GM21576 (cell line): ENCODE data around the gene SIX4.
"Not testable (repeated sequence)": the region's sequence is repeated elsewhere in the genome, so short reads cannot be mapped to it uniquely, and the experiment has no call there.

Experiments used
- ATAC-seq: cut with Tn5 transposase; IDR thresholded peaks from one replicate; pipeline ENCODE4 v1.9.1; 2021; ENCODE audit warnings: mild to moderate bottlenecking, moderate library complexity; ENCODE audit not compliant: unreplicated experiment

SIX4 gene

DNA sequence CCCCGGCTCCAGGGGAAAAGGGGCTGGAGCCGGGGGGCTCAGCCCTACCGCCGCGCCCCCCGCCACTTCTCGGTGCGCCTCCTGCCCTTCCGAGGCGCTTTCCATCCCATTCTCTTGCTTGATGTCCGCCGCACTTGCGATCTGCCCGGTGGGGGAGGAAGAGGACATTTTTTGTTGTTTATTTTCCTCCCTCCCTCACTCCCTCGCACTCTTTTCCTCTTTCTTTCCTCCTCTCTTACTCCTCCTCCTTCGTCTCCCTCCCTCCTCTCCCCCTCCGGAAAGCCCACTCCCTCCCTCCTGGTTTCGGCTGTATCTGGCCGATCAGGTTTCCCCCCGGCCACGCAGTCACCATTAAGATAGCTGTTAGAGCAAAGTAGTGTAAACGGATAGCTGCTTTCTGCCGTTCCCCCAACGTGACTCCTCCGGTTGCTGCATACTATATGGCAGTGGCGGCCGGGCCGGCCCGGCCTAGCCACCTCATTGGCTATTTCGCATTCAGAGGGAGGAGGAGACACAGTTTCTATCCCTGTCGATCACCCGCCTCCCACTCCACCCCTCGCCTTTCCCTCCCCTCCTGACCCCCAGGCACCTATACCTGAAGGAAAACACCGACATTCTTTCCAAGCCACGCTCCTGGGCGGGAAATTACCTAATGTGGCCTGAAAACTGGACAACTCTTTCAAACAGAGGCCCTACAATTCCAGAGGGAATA lies at the start of gene SIX4:
TSS of gene SIX4 (minus strand) at position 445 of the 712 bp plus-strand sequence. CDS start at position 168, 277 bp downstream.
- peak; percentile 35 for ATAC-seq

GRCh38 chr14:60773558-60773957 lies 49.4 kb upstream of the SIX4 start:
- peak; percentile 68 for ATAC-seq

DNA sequence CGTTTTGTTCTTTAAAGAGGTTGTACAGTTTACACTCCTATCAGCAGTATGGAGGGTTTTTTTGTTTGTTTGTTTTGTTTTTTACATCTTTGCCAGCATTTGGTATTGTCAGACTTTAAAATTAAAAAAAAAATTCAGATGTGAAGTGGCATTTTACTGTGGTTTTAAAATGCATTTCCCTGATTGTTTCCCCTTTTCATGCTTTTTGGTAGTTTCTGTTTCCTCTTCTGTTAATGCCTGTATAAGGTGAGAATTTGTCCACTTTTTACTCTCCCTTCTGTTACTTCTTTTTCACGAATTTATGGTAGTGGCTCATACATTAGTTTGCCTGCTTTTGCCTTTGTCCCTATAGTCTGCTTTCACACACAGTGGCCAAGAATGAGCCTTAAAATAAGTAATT lies 47.0 kb upstream of the SIX4 start:
- ATAC-seq, result no peak

DNA sequence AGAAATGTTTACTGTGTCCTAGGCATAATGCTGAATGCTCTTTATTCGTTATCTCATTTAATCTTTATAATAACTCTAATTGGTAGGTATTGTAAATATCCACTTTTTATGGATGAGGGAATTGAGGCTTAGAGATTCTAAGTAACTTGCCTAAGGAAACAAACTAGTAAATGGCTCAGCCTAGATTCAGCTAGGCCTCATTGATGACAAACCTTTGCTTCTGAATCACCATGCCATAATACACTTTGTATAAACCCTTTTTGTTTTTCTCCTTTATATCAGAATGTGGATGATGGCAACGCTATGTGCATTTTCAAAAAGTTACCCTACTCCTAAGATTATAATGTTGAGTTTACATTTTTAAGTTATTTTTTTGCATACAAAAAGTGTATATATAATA lies 44.5 kb upstream of the SIX4 start:
- ATAC-seq, result no peak

DNA sequence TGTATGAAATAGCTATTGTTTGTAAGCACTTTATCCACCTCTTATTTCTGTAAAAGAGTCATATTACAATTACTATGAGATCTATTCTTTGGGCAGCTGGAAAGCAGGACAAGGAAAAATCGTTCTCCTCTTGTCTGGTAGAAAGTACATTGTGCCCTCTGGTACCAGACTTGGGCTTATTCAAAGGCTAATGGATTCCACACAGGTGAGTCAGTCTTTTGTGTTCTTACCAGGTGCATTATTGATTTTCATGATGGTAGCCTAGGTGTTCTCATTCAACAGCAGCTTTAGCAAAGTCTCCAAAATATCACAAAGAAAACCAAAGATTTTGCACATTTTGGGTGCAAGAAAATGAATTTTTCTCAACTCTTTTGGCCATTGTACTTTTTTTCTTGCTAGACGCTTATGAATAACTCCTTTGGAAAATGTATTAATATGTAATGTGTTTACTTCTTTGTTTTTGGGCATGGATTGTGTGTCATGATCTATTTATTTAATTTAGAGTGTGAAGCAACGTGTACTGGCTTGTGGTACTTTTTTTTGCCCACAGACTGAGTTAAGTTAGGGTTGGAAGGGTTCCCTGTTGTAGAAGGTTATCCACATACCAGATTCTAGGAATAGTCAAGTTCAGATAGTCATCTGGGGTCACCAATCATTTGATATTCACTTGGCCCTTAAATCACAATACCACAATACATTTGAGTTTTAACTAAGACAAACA lies 36.7 kb upstream of the SIX4 start:
- no peak for ATAC-seq

DNA sequence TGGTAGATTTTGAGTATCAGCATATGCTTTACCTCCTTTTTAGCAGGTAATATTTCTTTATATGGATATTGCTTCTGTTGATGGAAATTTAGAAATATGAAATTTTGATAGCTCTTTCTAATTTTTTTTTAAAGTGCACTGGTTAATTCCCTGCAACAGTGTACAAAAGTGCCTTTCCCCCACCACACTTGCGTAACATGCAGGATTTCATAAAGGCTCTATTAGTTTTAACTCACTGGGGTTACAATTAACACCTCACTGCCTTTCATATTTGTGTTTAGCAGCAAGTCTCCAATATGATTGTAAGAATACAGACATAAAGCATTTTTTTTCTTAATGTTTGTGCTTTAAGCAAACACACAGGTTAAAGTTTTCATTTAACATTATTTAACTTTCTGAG lies 36.1 kb upstream of the SIX4 start:
- no peak for ATAC-seq

- no peak for ATAC-seq
These were observed 34.7 kb upstream of the SIX4 start for GRCh38 chr14:60758885-60759284.

GRCh38 chr14:60757567-60758002 lies 33.4 kb upstream of the SIX4 start:
- ATAC-seq, result no peak

- ATAC-seq, result no peak
These were observed 32.7 kb upstream of the SIX4 start for GRCh38 chr14:60756847-60757246.

GRCh38 chr14:60753264-60754119 lies 29.3 kb upstream of the SIX4 start:
- peak; percentile 97 for ATAC-seq

GRCh38 chr14:60744566-60744965 lies 20.4 kb upstream of the SIX4 start:
- no peak for ATAC-seq

DNA sequence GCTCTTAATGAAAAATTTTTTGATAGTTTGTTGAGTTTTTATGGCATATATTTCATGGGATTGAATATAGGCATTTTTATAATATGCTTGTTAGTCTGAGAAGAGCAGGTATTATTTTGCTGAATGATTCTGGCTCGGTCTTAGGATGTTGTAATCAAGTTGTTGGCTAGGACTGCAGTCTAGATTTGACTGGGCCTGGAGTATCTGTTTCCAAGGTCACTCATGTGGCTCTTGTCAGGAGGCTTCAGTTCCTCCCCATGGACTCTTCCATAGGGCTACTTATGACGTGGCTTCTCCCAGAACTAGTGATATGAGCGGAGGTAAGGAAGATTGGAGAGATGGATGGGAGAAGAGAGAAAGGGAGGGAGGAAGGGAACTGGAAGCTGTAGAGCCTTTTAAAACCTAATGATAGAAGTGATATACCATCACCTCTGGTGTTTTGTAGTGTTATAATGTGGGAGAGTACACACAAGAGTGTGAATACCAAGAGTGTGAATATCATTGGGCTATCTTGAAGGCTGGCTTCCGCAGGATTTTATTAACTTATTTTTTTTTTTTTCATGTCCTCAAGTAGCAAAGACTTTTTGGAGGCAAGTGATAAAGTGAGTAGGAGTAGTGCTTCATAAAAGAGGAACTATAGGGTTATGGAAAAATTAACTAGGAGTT lies 14.8 kb upstream of the SIX4 start:
- ATAC-seq, result no peak

DNA sequence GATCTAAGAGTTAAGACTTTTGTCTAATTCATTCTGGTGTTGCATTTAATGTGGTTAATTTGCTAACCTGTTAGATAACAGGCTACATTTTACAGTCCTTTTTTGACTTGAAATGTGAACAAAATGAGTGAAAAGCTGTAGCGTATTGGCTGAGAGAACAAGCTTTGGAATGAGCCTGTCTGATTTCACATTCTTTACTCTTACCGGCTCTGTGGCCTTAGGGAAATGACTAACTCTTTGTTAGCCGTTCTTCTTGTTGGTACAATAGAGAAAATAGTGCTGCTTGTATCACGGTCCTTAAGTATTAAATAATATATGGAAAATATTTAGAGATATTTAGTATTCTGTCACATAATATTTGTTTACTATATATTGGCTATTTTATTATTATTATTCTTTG lies 12.3 kb upstream of the SIX4 start:
- ATAC-seq, result no peak

GRCh38 chr14:60735416-60735815 lies 11.3 kb upstream of the SIX4 start:
- ATAC-seq, result no peak

DNA sequence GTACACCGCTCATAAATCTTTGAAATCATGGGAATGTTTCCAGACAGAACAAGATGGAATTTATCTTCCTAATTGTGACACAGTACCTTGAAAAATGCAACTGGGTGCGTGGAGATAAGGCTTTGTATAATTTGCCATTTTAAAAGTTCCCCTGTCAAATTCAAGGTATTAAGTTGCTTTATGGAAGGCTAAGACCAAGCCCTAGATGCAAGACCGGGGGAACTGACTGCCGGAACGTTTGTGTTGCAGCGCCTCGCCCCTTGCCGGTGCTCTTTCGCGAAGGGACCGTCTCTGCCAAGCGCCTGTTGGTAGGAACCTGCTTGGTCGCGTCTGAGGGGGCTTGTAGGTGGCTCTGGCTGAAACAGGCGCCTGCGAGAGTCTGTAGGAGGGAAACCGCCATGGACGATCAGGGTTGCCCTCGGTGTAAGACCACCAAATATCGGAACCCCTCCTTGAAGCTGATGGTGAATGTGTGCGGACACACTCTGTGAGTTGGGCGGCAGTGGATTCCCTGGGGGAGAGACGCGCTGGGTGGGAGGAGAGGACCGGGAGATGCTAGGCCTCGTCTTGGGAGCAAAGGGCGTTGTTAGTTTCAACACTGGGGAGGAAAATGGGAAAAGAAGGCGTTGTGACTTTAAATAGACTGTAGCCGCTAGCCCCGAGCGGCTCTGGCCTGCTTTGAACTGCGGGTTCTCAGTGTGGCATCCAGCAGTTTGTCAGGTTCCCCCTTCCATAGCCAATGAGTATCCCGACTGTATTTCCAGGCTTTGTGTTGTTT lies 10.5 kb upstream of the SIX4 start, which contains the start of gene MNAT1:
TSS of gene MNAT1 (plus strand) at position 297 of the 778 bp plus-strand sequence. CDS start at position 399, 102 bp downstream.
- ATAC-seq, result peak; percentile 92

GRCh38 chr14:60732840-60733483 lies 8.8 kb upstream of the SIX4 start:
- no peak for ATAC-seq

DNA sequence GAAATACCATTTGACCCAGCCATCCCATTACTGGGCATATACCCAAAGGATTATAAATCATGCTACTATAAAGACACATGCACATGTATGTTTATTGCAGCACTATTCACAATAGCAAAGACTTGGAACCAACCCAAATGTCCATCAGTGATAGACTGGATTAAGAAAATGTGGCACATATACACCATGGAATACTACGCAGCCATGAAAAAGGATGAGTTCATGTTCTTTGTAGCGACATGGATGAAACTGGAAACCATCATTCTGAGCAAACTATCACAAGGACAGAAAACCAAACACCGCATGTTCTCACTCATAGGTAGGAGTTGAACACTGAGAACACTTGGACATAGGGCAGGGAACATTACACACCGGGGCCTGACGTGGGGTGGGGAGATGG lies 7.1 kb upstream of the SIX4 start:
- ATAC-seq, result not testable (repeated sequence)

- peak; percentile 42 for ATAC-seq
These were observed 840 bp downstream of the SIX4 start for GRCh38 chr14:60723116-60723906.
